ENCODE measurements around the gene CAGE1.

Gene CAGE1

DNA sequence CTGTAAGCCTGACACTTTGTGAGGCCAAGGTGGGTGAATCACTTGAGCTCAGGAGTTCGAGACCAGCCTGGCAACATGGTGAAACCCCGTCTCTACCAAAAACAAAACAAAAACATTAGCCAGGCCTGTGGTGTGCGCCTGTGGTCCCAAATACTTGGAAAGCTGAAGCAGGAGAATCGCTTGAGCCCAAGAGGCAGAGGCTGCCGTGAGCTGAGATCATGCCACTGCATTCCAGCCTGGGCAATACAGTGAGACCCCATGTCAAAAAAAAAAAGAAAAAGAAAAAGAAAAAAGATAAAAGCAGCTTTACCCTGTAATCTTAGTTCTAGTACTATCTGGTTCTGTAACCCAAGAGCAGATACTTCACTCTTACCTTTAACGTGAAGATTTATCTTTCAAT lies 104.1 kb downstream of the CAGE1 start:
- no peak overlapping the region for H2AFZ ChIP-seq (ENCODE audit: low read length)
- H3K9me3 ChIP-seq (ENCODE audit: low read length): no peaks in the 10 kb centered on the region
- peaks cover 56% of the 10 kb centered on the region; the same call in 1 of the 2 replicates for H3K36me3 ChIP-seq (ENCODE audit: insufficient read depth, low read length)
- H3K9me2 ChIP-seq (ENCODE audit: low read depth, low read length): no peaks in the 10 kb centered on the region
- no peaks in the 10 kb centered on the region for H3K79me2 ChIP-seq (ENCODE audit: insufficient read depth, low read length)
- no peak overlapping the region for H3K9ac ChIP-seq (ENCODE audit: low read length)
- TF ChIP-seq EZH2 (IDR thresholded peaks at IDR 0.05; ENCODE audit: borderline replicate concordance, low read length): no peak
- TF ChIP-seq, protein P1, sequence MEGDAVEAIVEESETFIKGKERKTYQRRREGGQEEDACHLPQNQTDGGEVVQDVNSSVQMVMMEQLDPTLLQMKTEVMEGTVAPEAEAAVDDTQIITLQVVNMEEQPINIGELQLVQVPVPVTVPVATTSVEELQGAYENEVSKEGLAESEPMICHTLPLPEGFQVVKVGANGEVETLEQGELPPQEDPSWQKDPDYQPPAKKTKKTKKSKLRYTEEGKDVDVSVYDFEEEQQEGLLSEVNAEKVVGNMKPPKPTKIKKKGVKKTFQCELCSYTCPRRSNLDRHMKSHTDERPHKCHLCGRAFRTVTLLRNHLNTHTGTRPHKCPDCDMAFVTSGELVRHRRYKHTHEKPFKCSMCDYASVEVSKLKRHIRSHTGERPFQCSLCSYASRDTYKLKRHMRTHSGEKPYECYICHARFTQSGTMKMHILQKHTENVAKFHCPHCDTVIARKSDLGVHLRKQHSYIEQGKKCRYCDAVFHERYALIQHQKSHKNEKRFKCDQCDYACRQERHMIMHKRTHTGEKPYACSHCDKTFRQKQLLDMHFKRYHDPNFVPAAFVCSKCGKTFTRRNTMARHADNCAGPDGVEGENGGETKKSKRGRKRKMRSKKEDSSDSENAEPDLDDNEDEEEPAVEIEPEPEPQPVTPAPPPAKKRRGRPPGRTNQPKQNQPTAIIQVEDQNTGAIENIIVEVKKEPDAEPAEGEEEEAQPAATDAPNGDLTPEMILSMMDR (IDR thresholded peaks at IDR 0.05; ENCODE audit: low read length): no peak
- H3F3A ChIP-seq (ENCODE audit: insufficient read depth, low read length): no peaks in the 10 kb centered on the region
- H3K4me1 ChIP-seq (ENCODE audit: insufficient read depth, low read length, severe bottlenecking): peaks cover 11% of the 10 kb centered on the region
- H3K4me2 ChIP-seq (ENCODE audit: low read length): no peak overlapping the region
- H3K27ac ChIP-seq (ENCODE audit: low read depth, low read length, poor library complexity, severe bottlenecking): no peak overlapping the region
- H4K20me1 ChIP-seq (ENCODE audit: insufficient read depth, low read length): no peaks in the 10 kb centered on the region
- H3K27me3 ChIP-seq (ENCODE audit: insufficient read depth, low read length): no peaks in the 10 kb centered on the region
- no peak overlapping the region for H3K4me3 ChIP-seq (ENCODE audit: low read depth, low read length, poor library complexity, severe bottlenecking)

DNA sequence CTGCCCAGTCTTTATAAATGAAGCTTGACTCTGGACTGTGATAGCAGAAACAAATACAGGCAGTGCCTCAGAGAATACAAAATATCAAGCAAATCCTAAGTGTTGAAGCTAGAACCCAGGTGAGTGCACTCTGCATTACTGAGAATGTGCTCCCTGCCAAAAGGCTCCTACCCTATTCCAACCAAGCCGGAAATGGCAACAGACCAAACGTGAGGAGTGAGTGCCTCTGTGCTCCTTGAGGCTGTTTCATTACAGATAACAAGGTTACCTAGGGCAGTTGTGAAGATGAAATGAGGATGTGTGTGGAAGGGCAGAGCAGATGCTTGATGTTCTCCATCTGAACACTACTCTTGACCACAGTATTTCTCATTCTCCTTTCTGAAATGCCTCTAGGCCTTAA lies 105.9 kb downstream of the CAGE1 start:
- Histone ChIP-seq H2AFZ (ENCODE audit: low read length) (no peak overlapping the region), H3K9ac (ENCODE audit: low read length) (no peak overlapping the region), H3K36me3 (ENCODE audit: insufficient read depth, low read length) (peaks cover 39% of the 10 kb centered on the region; the same call in 1 of the 2 replicates), H3K27me3 (ENCODE audit: insufficient read depth, low read length) (no peaks in the 10 kb centered on the region), H3K9me2 (ENCODE audit: low read depth, low read length) (no peaks in the 10 kb centered on the region), H3K79me2 (ENCODE audit: insufficient read depth, low read length) (no peaks in the 10 kb centered on the region), H3F3A (ENCODE audit: insufficient read depth, low read length) (0 out of 2 replicates have a peak, but pooled peaks cover 5% of the 10 kb centered on the region), H3K27ac (ENCODE audit: low read depth, low read length, poor library complexity, severe bottlenecking) (no peak overlapping the region), H3K9me3 (ENCODE audit: low read length) (no peaks in the 10 kb centered on the region), H3K4me1 (ENCODE audit: insufficient read depth, low read length, severe bottlenecking) (peaks cover 13% of the 10 kb centered on the region), H3K4me2 (ENCODE audit: low read length) (no peak overlapping the region), H3K4me3 (ENCODE audit: low read depth, low read length, poor library complexity, severe bottlenecking) (no peak overlapping the region), H4K20me1 (ENCODE audit: insufficient read depth, low read length) (no peaks in the 10 kb centered on the region)
- TF ChIP-seq EZH2 (IDR thresholded peaks at IDR 0.05; ENCODE audit: borderline replicate concordance, low read length): no peak
- TF ChIP-seq, protein P1 (IDR thresholded peaks at IDR 0.05; ENCODE audit: low read length): no peak

DNA sequence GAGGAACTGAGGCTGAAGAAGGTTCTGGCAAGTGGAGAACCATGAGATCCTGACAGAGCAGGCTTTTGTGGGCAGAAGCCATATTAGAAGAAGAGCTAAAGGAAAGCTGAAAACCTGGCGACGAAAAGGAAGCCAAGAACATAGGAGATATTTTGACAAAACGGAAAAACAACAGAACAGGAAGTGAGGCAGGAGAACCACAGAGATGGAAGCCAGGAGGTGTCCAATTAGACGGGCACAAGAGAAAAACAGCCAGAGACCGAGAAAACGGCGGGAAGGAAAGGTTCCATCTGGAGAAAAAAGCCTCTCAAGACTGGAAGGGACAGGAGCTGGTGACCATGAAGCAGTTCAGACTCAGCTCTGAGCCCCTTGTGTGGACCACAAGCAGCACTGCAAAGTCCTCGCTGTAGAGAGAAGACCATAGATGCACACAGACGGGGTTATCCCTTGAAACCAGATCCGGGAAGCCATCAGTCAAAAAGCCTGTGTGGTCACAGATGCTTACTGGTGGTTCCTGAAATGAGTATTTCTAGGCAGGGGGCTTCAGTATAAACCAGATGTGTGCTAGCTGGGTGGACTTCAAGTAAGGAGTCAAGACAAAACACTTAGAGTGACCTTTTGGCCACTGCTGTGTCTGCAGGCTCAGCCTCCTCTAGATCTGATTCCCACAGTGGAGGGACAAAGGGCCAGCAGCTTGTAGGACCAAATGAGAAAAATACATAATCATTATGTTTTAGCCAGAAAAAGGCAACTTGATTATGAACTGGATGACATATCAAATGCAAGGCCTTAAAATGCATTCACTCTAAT lies 107.2 kb downstream of the CAGE1 start:
- Histone ChIP-seq H3K9me3 (ENCODE audit: low read length) (no peaks in the 10 kb centered on the region), H3K9me2 (ENCODE audit: low read depth, low read length) (no peaks in the 10 kb centered on the region), H3K27ac (ENCODE audit: low read depth, low read length, poor library complexity, severe bottlenecking) (no peak overlapping the region), H3K79me2 (ENCODE audit: insufficient read depth, low read length) (no peaks in the 10 kb centered on the region), H3K4me3 (ENCODE audit: low read depth, low read length, poor library complexity, severe bottlenecking) (no peak overlapping the region), H3K9ac (ENCODE audit: low read length) (no peak overlapping the region), H4K20me1 (ENCODE audit: insufficient read depth, low read length) (no peaks in the 10 kb centered on the region), H3K4me1 (ENCODE audit: insufficient read depth, low read length, severe bottlenecking) (peaks cover 27% of the 10 kb centered on the region), H2AFZ (ENCODE audit: low read length) (no peak overlapping the region), H3K36me3 (ENCODE audit: insufficient read depth, low read length) (peaks cover 25% of the 10 kb centered on the region; the same call in 1 of the 2 replicates), H3F3A (ENCODE audit: insufficient read depth, low read length) (0 out of 2 replicates have a peak, but pooled peaks cover 5% of the 10 kb centered on the region), H3K27me3 (ENCODE audit: insufficient read depth, low read length) (no peaks in the 10 kb centered on the region), H3K4me2 (ENCODE audit: low read length) (no peak overlapping the region)
- no peak for TF ChIP-seq EZH2 (IDR thresholded peaks at IDR 0.05; ENCODE audit: borderline replicate concordance, low read length)
- TF ChIP-seq, protein P1 (IDR thresholded peaks at IDR 0.05; ENCODE audit: low read length): no peak

Data from OCI-LY1 (cell line).